NCI-H1694 (cell line): ENCODE measurements around the gene GLDN.

Experiments
- DNase-seq: peaks from one replicate; lab custom pipeline; 2025; lab: John Stamatoyannopoulos, UW

GLDN gene

GRCh38 chr15:51356983-51357382 lies 15.5 kb downstream of the GLDN start:
- no peak for DNase-seq

- DNase-seq = no peak
Observed at GRCh38 chr15:51359981-51360380, 18.5 kb downstream of the GLDN start.

GRCh38 chr15:51363383-51363782 lies 21.9 kb downstream of the GLDN start:
- DNase-seq = no peak

- no peak for DNase-seq
Observed at GRCh38 chr15:51365417-51365816, 24.0 kb downstream of the GLDN start.

- no peak for DNase-seq
Observed at GRCh38 chr15:51366071-51366470, 24.6 kb downstream of the GLDN start.

- no peak for DNase-seq
Observed at GRCh38 chr15:51366920-51367319, 25.5 kb downstream of the GLDN start.

- no peak for DNase-seq
Observed at GRCh38 chr15:51367322-51367976, 26.0 kb downstream of the GLDN start.

GRCh38 chr15:51368307-51368706 lies 26.9 kb downstream of the GLDN start:
- DNase-seq = no peak

- DNase-seq = no peak
Observed at GRCh38 chr15:51368751-51369450, 27.4 kb downstream of the GLDN start.

GRCh38 chr15:51369451-51369761 lies 28.0 kb downstream of the GLDN start:
- DNase-seq = no peak

GRCh38 chr15:51371266-51371665 lies 29.8 kb downstream of the GLDN start:
- no peak for DNase-seq

- DNase-seq = no peak
Observed at GRCh38 chr15:51374131-51374530, 32.7 kb downstream of the GLDN start.

- no peak for DNase-seq
Observed at GRCh38 chr15:51375966-51376640, 34.6 kb downstream of the GLDN start.

GRCh38 chr15:51377038-51377786 lies 35.8 kb downstream of the GLDN start:
- no peak for DNase-seq

GRCh38 chr15:51378406-51378805 lies 37.0 kb downstream of the GLDN start:
- DNase-seq = no peak

- no peak for DNase-seq
Observed at GRCh38 chr15:51379390-51379789, 37.9 kb downstream of the GLDN start.

- peak; percentile 4 for DNase-seq
Observed at GRCh38 chr15:51380999-51381806, 39.7 kb downstream of the GLDN start.

- DNase-seq = no peak
Observed at GRCh38 chr15:51382787-51383186, 41.3 kb downstream of the GLDN start.

- DNase-seq = no peak
Observed at GRCh38 chr15:51386029-51386428, 44.6 kb downstream of the GLDN start.

- no peak for DNase-seq
Observed at GRCh38 chr15:51386486-51386885, 45.0 kb downstream of the GLDN start.

- no peak for DNase-seq
Observed at GRCh38 chr15:51386960-51387698, 45.7 kb downstream of the GLDN start.
